HCEC 1CT (cell line): ENCODE results near the gene CLEC7A.

Source experiments
- DNase-seq: peaks from one replicate; pipeline ENCODE4 v3.0.0-alpha.2; 2017

Gene CLEC7A

DNA sequence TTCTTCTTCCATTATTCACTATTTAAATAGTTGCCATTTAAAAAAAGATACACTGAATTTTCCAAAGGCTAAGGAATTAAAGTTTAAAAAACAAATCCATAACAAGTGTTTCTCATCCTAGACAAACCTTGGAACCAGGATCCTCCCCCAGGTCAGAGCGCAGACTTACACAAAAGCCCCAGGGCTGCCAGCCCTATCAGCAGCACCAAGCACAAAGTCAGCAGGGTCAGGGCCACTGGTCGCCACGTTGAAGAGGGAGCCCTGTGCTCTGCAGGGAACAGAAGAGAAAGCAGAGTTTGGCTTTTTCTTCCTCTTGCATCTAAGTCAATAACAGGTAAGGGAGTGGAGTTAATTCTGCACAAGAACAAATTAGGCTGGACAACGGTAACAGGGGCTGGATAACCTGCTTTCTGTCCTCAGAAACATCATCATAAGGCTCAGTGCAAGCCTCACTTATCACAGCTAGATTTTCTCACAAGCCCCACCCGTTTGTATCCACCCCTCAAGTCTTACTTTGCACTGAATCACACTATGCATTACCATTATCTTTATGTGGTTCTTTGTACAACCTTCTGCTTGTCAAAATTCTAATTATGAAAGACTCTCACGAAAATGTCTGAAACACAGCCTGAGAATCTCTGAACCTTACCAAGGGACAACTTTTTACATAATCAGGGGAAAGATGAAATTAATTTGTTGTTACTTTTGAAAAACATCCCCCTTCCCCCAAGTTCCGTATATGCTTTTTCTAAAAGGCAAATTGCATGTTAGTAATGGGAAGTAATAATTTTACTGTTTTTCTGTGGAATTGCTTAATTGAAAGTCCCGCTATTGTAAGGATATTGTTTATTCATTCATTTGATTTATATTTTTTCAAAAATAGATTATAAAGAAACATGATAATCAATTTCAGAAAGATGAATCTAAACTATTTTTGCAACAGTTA is 40.8 kb downstream of the CLEC7A start:
- no peak for DNase-seq

DNA sequence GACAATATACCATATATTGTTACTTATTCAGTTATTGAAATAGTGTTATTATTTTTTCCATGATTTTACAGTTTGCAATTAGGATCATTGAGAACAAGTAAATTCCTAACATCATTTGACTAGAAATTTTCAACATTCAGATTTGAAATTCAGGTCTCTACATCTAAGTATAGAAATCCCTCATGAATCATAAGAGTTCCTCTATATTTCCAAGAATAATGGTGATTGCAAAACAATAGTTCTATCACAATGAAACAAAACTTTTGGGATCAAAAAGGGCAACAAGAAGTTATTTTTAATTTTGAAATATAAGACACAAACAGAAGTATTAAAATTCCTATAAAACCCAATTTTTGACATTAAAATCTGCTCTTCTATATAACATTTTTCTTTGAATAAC is 42.0 kb downstream of the CLEC7A start:
- no peak for DNase-seq

DNA sequence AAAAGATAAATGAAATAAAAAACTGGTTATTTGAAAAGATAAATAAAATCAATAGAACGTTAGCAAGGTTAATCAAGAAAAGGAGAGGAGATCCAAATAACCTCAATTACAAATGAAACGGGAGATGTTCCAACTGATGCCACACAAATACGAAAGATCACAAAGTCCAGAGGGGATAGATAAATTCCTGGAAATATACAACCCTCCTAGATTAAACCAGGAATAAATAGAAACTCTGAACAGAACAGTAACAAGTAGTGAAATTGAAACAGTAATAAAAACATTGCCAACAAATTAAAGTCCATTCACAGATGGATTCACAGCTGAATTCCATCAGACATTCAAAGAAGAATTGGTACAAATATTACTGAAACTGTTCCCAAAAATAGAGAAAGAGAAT is 43.6 kb downstream of the CLEC7A start:
- DNase-seq = no peak

DNA sequence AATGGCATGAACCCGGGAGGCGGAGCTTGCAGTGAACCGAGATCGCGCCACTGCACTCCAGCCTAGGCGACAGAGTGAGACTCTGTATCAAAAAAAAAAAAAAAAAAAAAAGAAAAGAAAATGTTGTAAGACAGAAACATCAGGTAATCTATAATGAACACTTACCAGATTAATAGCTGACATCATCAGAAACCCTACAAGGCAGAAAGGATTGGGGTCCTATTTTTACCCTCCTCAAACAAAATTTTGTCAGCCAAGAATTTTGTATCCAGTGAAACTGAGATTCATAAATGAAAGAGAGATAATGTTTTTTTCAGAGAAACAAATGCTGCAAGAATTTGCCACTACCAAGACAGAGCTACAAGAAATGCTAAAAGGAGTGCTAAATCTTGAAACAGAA is 45.3 kb downstream of the CLEC7A start:
- no peak for DNase-seq

DNA sequence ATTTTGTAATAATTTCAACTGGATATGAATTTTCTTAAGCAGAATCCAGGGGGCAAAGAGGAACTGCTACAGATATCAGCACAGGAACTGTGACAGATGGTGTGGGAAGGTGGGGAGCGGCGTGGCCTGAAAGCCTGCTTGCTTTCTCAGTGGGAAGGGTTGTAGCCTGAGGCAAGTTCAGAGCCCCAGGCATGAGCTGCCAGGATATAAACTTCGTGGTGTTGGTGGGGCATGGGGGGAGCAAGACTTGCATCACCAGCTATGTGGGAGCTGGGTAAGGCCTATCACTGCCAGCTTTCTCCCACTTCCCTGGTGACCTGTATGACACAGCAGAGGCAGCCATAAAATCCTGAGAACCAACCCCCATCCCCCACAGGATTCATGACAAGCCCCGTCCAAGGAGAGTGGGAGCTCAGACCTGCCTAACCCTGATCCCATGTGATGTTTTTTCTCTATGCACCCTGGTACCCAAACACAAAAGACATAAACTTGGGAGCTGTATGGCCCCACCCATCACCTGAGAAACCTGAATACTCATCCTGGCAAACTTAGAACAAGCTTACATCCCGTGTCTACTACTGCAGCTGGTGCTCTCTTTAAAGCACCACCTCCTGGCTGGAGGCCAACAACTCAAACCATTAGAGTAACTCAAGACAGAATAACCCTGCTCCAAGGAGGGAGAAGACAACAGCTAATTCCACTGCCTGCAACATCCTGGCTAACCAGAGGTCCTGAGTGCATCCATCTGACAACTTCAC is 47.7 kb downstream of the CLEC7A start:
- no peak for DNase-seq

DNA sequence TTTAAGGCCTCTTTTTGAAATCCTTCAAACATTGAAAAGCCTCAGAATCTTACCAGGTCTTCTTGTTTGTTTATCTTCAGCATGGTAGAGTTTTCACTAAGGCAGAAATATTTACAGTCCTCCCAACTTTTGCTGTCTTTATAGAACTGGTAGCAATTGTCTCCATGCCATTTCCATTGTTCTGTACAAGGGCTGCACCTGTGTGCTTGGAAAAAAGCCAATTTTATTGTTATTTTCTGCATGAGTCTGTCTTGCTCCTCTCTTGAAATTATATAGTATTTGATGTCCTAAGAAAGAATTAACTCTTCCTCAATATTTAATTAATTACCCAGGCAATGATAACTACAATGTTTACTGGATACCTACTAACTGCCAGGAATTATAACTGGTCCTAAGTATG is 54.5 kb downstream of the CLEC7A start:
- no peak for DNase-seq

DNA sequence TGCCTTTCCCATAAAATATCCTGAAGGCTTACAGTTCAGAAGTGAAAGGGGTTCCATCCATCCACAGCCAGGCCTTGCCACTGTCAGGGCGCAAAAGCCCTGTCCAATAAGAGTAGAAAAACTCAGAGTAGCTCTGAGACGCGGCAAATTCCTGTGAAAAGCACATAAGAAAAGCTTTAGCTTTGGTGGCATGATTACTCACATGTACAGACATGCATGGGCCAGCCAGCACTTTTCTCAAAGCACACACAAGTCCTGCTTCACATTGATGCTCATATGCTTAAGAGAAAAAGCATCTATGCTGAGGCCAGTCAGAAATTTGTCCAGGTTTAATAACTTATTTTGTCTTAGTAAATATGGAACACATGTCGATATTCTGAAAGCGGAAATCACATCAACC is 56.7 kb downstream of the CLEC7A start:
- DNase-seq = no peak

DNA sequence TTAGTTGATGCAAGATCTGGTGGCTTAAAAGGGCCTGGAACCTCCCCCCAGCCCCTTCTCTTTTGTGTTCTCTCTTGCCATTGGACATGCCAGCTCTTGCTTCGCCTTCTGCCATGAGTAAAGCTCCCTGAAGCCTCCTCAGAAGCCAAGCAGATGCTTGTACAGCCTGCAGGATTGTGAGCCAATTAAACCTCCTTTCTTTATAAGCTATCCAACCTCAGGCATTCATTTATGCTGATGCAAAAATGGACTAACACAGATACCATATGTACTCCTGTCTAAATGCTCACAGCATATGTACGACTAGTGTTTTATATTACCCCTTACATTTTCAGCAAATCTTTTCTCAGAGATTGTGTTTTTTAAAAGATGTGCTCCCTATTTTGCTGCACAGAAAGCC is 57.9 kb downstream of the CLEC7A start:
- DNase-seq = no peak

DNA sequence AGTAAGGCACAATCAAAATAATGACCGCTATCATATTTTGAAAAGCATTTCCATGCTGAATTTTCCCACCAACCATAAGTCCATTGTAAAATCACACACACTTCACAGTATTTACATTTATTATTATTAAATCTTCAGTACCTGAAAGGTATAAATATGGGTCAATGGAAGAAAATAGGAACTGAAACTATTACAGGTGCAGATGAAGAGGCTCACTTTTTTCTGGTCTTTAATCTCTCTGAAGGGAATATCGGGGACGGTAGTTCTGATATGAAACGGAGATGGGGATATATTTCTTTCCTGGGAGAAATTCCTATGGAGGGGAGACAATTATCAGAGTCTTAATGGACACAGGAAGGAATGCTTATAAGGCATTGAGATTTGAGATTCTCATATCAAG is 59.6 kb downstream of the CLEC7A start:
- DNase-seq = no peak

DNA sequence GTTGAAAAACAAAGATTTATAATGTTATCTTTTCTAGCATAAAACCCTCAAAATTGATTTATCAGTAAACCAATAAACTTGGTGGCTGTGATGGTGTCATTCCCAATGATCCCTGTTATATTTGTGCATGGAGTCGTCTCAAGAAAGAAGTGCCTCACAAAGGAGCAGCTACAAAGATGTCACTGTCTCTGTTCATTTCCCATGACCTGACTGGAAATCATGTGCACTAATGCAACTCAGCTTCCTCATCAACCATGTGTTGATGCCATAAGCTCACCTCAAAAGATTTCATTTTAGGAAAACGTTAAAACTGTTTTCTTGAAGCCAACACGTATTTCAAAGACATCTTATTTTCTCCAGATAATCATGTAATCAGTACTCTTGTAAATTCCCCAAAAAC is 60.0 kb downstream of the CLEC7A start:
- DNase-seq = no peak

DNA sequence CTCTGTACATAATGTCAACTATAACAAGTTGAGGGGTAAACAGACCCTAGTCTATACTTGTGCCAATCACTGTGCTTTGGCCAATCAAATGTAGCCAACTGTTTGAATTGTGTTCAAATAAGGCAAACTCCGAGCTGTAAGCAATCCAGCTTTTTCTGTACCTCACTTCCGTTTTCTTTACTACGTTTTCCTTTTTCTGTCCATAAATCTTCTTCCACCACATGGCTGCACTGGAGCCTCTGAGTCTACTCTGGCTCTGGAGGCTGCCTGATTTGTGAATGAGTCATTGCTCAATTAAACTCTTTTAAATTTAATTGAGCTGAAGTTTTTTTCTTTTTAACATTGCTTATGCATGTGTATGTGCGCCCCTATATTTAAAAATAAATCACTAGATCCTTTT is 60.9 kb downstream of the CLEC7A start:
- peak; percentile 56 for DNase-seq

DNA sequence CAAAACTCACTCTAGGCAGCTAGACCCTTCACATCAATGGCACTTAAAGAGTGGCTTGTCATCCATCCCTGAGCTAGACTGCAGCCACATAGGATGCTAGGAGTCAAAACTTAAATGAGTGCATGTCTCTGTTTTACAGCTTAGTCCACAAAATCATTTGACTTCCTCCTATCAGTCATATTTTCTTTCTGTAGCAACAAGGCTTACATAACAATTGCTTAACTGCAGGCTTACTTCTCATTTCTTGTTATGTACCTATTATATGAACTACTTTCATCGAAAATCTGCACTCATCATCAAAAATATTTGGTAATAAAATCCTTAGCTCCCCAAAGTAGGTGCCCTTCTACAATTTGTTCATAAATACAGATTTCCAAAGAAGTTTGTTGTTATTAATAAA is 61.4 kb downstream of the CLEC7A start:
- DNase-seq = no peak

DNA sequence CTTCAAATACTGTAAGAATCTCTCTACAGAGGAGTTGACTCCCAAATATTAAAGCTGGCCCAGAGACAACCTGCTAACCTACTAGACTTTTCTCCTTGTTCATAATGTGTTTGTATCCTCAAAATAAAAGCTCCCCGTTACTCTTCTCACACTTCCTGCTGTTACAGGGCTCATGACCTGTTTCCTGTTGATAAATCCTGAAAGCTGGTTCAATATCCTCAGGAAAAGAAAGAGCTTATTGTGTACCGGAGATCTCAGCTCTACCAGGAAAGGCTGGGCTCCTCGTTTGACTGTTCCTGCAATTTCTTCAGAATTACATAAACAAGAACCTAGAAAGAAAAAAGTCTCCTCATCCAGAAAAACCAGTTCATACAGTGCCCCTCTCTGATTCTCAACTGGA is 62.1 kb downstream of the CLEC7A start:
- no peak for DNase-seq

DNA sequence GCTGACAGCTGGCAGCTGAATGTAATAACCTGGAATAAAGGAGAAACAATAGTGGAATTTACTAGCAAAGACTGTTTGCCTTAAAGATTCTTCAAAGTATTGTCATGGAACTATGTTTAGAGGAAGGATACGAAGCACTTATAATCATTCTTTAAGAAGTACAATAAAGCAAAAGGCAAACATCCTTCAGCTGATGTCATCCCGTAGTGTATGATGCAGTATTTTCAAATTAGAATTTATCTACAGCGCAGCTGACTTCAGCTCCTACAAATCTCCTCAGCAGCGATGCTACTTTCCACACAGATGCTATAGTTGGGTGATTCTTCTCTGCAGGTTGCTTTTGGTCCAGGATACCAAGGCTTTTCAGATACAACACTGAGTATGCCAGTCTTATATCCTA is 62.7 kb downstream of the CLEC7A start:
- no peak for DNase-seq
